Measurements from ENCODE around the gene FBLN1.
"Not testable (repeated sequence)": the region's sequence is repeated elsewhere in the genome, so short reads cannot be mapped to it uniquely, and the experiment has no call there.

FBLN1 gene

GRCh38 chr22:45477366-45478107 lies 25.1 kb upstream of the FBLN1 start:
- no peak for DNase-seq

GRCh38 chr22:45478108-45478771 lies 24.4 kb upstream of the FBLN1 start:
- peak; percentile 76 for DNase-seq

GRCh38 chr22:45480717-45481116 lies 22.0 kb upstream of the FBLN1 start:
- no peak for DNase-seq

GRCh38 chr22:45481661-45482060 lies 21.0 kb upstream of the FBLN1 start:
- no peak for DNase-seq

GRCh38 chr22:45482169-45482568 lies 20.5 kb upstream of the FBLN1 start:
- DNase-seq = no peak

GRCh38 chr22:45483319-45483718 lies 19.4 kb upstream of the FBLN1 start:
- no peak for DNase-seq

GRCh38 chr22:45483918-45484499 lies 18.7 kb upstream of the FBLN1 start:
- DNase-seq = no peak

- DNase-seq = no peak
These were observed 17.9 kb upstream of the FBLN1 start for GRCh38 chr22:45484742-45485141.

- DNase-seq = no peak
These were observed 17.4 kb upstream of the FBLN1 start for GRCh38 chr22:45485261-45485660.

GRCh38 chr22:45488764-45489370 lies 13.8 kb upstream of the FBLN1 start:
- DNase-seq = no peak

GRCh38 chr22:45490836-45491235 lies 11.8 kb upstream of the FBLN1 start:
- no peak for DNase-seq

GRCh38 chr22:45491841-45492240 lies 10.8 kb upstream of the FBLN1 start:
- no peak for DNase-seq

- DNase-seq = no peak
These were observed 9.4 kb upstream of the FBLN1 start for GRCh38 chr22:45493286-45493771.

- not testable (repeated sequence) for DNase-seq
These were observed 8.4 kb upstream of the FBLN1 start for GRCh38 chr22:45494306-45494705.

- DNase-seq = not testable (repeated sequence)
These were observed 7.1 kb upstream of the FBLN1 start for GRCh38 chr22:45495616-45496015.

- no peak for DNase-seq
These were observed 6.2 kb upstream of the FBLN1 start for GRCh38 chr22:45496451-45496941.

GRCh38 chr22:45497351-45498145 lies 5.1 kb upstream of the FBLN1 start:
- no peak for DNase-seq

- no peak for DNase-seq
These were observed 2.9 kb upstream of the FBLN1 start for GRCh38 chr22:45499746-45500145.

- no peak for DNase-seq
These were observed 550 bp downstream of the FBLN1 start for GRCh38 chr22:45503050-45503815.

- no peak for DNase-seq
These were observed 1.2 kb downstream of the FBLN1 start for GRCh38 chr22:45503816-45504372.
